Measurements from ENCODE around the gene MECP2. TPM values are rescaled to one million over a fixed set of nuclear protein-coding genes. Genes with fewer than 3 reads are reported as not detected.

Gene MECP2
- total RNA-seq, 2 donors from 2014 or later: 35.4 to 42.4 TPM

GRCh38 chrX:154072192-154072591 is 25.3 kb downstream of the MECP2 start:
- no peak for ATAC-seq
- intact Hi-C loops (cut with DNase I): no loop called here
- DNase-seq: no peak

- intact Hi-C loops (cut with DNase I): no loop called here
- no peak for DNase-seq
- ATAC-seq: no peak
Measured at GRCh38 chrX:154068560-154068959, 29.0 kb downstream of the MECP2 start.

GRCh38 chrX:154064637-154065435 is 32.7 kb downstream of the MECP2 start:
- DNase-seq (no peak), ATAC-seq (no peak)
- intact Hi-C loops (cut with DNase I): no loop called here

GRCh38 chrX:154063234-154063633 is 34.3 kb downstream of the MECP2 start:
- DNase-seq (no peak), ATAC-seq (peak in 1 of 2 donors; percentile 33)
- intact Hi-C loops (cut with DNase I): no loop called here

- ATAC-seq (no peak), DNase-seq (no peak)
- intact Hi-C loops (cut with DNase I): no loop called here
Measured at GRCh38 chrX:154061801-154062200, 35.7 kb downstream of the MECP2 start.

- intact Hi-C loops (cut with DNase I): no loop called here
- ATAC-seq (no peak), DNase-seq (no peak)
Measured at GRCh38 chrX:154059729-154060245, 37.7 kb downstream of the MECP2 start.

- DNase-seq: no peak
- intact Hi-C loops (cut with DNase I): no loop called here
- no peak for ATAC-seq
Measured at GRCh38 chrX:154059231-154059630, 38.3 kb downstream of the MECP2 start.

GRCh38 chrX:154058214-154058997 is 39.1 kb downstream of the MECP2 start:
- ATAC-seq (no peak), DNase-seq (no peak)
- intact Hi-C loops (cut with DNase I): no loop called here

GRCh38 chrX:154057791-154058190 is 39.7 kb downstream of the MECP2 start:
- ATAC-seq (peak; percentile 16 to 31), DNase-seq (no peak)
- intact Hi-C loops (cut with DNase I): no loop called here

- intact Hi-C loops (cut with DNase I): no loop called here
Measured at GRCh38 chrX:154056770-154057241, 40.7 kb downstream of the MECP2 start.

GRCh38 chrX:154051201-154051810 is 46.2 kb downstream of the MECP2 start:
- intact Hi-C loops (cut with DNase I): no loop called here
- ATAC-seq (peak; percentile 38 to 56), DNase-seq (peak; percentile 77)

More at GRCh38 chrX:154056770-154057241, 40.7 kb downstream of the MECP2 start:
- DNase-seq (no peak), ATAC-seq (no peak)

GRCh38 chrX:154050113-154050495 is 47.4 kb downstream of the MECP2 start:
- ATAC-seq: no peak
- no peak for DNase-seq
- intact Hi-C loops (cut with DNase I): no loop called here

GRCh38 chrX:154049209-154050112 is 48.1 kb downstream of the MECP2 start:
- ATAC-seq (peak in 1 of 2 donors; percentile 11), DNase-seq (no peak)
- intact Hi-C loops (cut with DNase I): no loop called here

GRCh38 chrX:154048398-154048797 is 49.1 kb downstream of the MECP2 start:
- ATAC-seq (no peak), DNase-seq (no peak)
- intact Hi-C loops (cut with DNase I): no loop called here

GRCh38 chrX:154046940-154047610 is 50.4 kb downstream of the MECP2 start:
- intact Hi-C loops (cut with DNase I): no loop called here
- ATAC-seq (no peak), DNase-seq (no peak)

- DNase-seq (peak; percentile 45), ATAC-seq (peak; percentile 74 to 76)
- intact Hi-C loops (cut with DNase I): no loop called here
Measured at GRCh38 chrX:154046031-154046781, 51.3 kb downstream of the MECP2 start.

- intact Hi-C loops (cut with DNase I): no loop called here
- ATAC-seq (no peak), DNase-seq (no peak)
Measured at GRCh38 chrX:154044091-154044490, 53.4 kb downstream of the MECP2 start.
